Kidney (tissue), 14 donors: Measurements from ENCODE around the gene MDFIC2. TPM values are rescaled to one million over a fixed set of nuclear protein-coding genes. Genes with fewer than 3 reads are reported as not detected.
A peak's percentile ranks its signal among the peaks of the same experiment; 100 is the strongest.
"Not testable (repeated sequence)": the region's sequence is repeated elsewhere in the genome, so short reads cannot be mapped to it uniquely, and the experiment has no call there.

ENCODE experiments used
- DNase-seq, 5 donors: peaks; one replicate each; pipeline ENCODE4 v3.0.0-alpha.2; 2013 to 2020
- FAIRE-seq: peaks from 2 replicates; lab custom pipeline; 2012; peaks lifted over from hg19 to GRCh38; lab: Jason Lieb, UNC
- H3K27ac ChIP-seq, 2 donors: one replicate each; pipeline ENCODE4 v1.7.0; 2013; ENCODE audit warnings: low read depth in 2 of 2, low read length in 2 of 2, inconsistent platforms in 1 of 2
- H3K27me3 ChIP-seq: one replicate; pipeline ENCODE4 v1.7.1; 2013; ENCODE audit warnings: low read length, inconsistent platforms; ENCODE audit not compliant: control insufficient read depth, insufficient read depth
- H3K36me3 ChIP-seq, 3 donors: one replicate each; pipeline versions ENCODE4 v1.7.0 to v1.7.1; 2013; ENCODE audit warnings: low read length in 3 of 3, control low read depth in 1 of 3, inconsistent platforms in 1 of 3; ENCODE audit not compliant: insufficient read depth in 3 of 3, control insufficient read depth in 2 of 3
- H3K4me1 ChIP-seq, 3 donors: one replicate each; pipeline versions ENCODE4 v1.7.0 to v1.7.1; 2013; ENCODE audit warnings: low read length in 3 of 3, inconsistent platforms in 1 of 3, low read depth in 1 of 3; ENCODE audit not compliant: control insufficient read depth in 2 of 3, insufficient read depth in 2 of 3
- H3K4me3 ChIP-seq, 3 donors: one replicate each; pipeline versions ENCODE4 v1.7.0 to v1.8.1; 2013; ENCODE audit warnings: low read length in 3 of 3, control low read depth in 1 of 3, inconsistent platforms in 1 of 3
- H3K9ac ChIP-seq, 3 donors: one replicate each; pipeline versions ENCODE4 v1.7.0 to v1.7.1; 2013; ENCODE audit warnings: low read length in 3 of 3, control low read depth in 1 of 3, inconsistent platforms in 1 of 3
- H3K9me3 ChIP-seq, 3 donors: one replicate each; pipeline versions ENCODE4 v1.7.0 to v1.7.1; 2013; ENCODE audit warnings: low read length in 3 of 3, control low read depth in 1 of 3, inconsistent platforms in 1 of 3; ENCODE audit not compliant: control insufficient read depth in 2 of 3, insufficient read depth in 1 of 3
- CTCF ChIP-seq: IDR thresholded peaks from 3 replicates; pipeline ENCODE4 v1.5.1; 2012; ENCODE audit warnings: mild to moderate bottlenecking, moderate library complexity, borderline replicate concordance; ENCODE audit not compliant: insufficient read depth; ENCODE audit errors: extremely low read depth
- intact Hi-C: fragments of 100-400 bp; cut with DNase I; formaldehyde crosslinking; loops from one replicate; pipeline ENCODE4 v1.11.1; 2022
- polyA plus RNA-seq: library from polyadenylated mRNA; stranded (reverse); fragments of 350-450 nt; fragmentation: Illumina TruSeq; extraction: RNeasy Lipid Tissue Mini Kit (QIAGEN cat#74804); gene quantifications from one replicate; pipeline ENCODE4 v1.2.3, GENCODE V29; 2014; ENCODE audit warnings: low read depth, low replicate concordance; ENCODE audit not compliant: insufficient read depth
- total RNA-seq: library from RNA; stranded (reverse); fragmentation: NEBNext Ultra II Directional; extraction: Animal tissue kit (Norgen Biotek cat#: 25700); gene quantifications from one replicate; pipeline ENCODE4 v1.2.1, GENCODE V29; 2021
- donor health status: control.
- donor health status: control.
- donor health status: control.
- donor health status: control.
- donor health status: control.
- donor health status: DM: yes; HTN: yes; CAD: no.
- donor health status: Normal renal cell carcinoma (clear cell type).

Gene MDFIC2
- total and polyA plus RNA-seq, 2 donors from 2014 or later: not detected

- TF ChIP-seq CTCF: no peak
- Histone ChIP-seq H3K9me3 (no peaks in the 10 kb centered on the region), H3K4me3 (no peak overlapping the region), H3K27ac (no peak overlapping the region), H3K9ac (no peak overlapping the region), H3K27me3 (no peaks in the 10 kb centered on the region), H3K36me3 (no peaks in the 10 kb centered on the region), H3K4me1 (no peaks in the 10 kb centered on the region)
- DNase-seq: peak in 3 of 5 donors; percentile 11 to 47 (median 11)
- FAIRE-seq: no peak
- intact Hi-C loops: no loop called here
Measured at GRCh38 chr3:70308760-70309159, 3.7 kb downstream of the MDFIC2 start.

DNA sequence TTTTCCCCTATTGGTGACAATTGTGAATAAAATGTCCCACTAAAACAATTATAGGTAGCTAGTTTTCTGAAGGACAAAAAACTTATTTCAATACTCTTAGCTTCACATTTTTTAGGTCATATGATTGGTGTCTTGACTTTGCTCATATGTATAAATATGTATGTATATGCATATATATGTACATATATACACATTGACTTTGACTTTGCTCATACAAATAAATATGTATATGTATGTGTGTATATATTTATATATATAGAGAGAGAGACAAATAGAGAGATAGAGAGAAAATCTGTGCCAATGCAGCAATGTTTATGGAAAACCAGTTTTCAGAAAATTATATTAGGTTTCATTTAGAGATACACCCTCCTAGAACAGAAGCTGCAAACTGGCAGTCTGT is 5.7 kb downstream of the MDFIC2 start:
- DNase-seq (no peak), FAIRE-seq (no peak)
- intact Hi-C loops: no loop called here
- Histone ChIP-seq H3K9ac (no peak overlapping the region), H3K27ac (no peak overlapping the region), H3K36me3 (no peaks in the 10 kb centered on the region), H3K4me1 (no peaks in the 10 kb centered on the region), H3K4me3 (no peak overlapping the region), H3K27me3 (no peaks in the 10 kb centered on the region), H3K9me3 (no peaks in the 10 kb centered on the region)
- TF ChIP-seq CTCF: no peak

DNA sequence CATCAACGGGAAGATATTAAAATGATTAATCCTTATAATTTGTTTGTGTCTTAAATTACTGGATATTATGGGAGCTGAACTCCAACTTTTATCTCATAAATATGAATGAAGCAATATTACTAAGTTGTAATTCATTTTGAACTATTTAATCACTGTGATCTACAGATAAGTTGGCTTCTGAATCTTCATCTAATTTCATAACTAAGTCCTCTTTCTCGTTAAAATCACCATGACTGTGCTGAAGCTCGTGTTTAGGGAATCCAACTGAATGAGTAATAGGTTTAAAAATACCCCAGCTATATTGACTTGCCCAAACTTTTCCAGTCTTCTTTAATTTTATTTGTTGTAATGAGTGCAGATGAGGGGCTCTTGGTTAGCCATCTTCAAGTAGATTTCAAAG is 14.1 kb downstream of the MDFIC2 start:
- no peaks in the 10 kb centered on the region for H3K9me3 ChIP-seq
- H3K36me3 ChIP-seq: no peaks in the 10 kb centered on the region
- peak in 1 of 5 donors; percentile 13 for DNase-seq
- H3K27ac ChIP-seq: no peak overlapping the region
- no peak overlapping the region for H3K9ac ChIP-seq
- TF ChIP-seq CTCF: no peak
- H3K4me1 ChIP-seq: no peaks in the 10 kb centered on the region
- peak; percentile 61 for FAIRE-seq
- no peak overlapping the region for H3K4me3 ChIP-seq
- intact Hi-C loops: no loop called here
- no peaks in the 10 kb centered on the region for H3K27me3 ChIP-seq

DNA sequence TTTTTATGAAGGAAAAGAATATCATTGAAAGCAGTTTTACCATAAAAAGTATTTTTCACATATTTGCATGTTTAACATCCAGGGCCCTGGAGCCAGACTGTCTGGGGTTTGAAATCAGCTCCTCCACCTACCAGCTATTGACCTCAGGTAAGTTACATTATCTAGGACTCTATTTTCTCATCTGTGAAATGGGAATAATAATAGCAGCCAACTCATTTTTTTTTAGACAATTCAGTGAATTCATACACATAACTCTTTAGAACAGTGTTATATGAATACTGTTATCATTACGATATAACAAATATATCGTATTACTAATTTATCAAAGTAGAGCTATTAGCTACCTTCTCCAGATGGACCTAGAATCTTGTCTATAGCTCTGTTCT is 21.3 kb downstream of the MDFIC2 start:
- Histone ChIP-seq H3K9ac (no peak overlapping the region), H3K27ac (no peak overlapping the region), H3K36me3 (no peaks in the 10 kb centered on the region), H3K27me3 (no peaks in the 10 kb centered on the region), H3K4me3 (no peak overlapping the region), H3K9me3 (no peaks in the 10 kb centered on the region), H3K4me1 (no peaks in the 10 kb centered on the region)
- TF ChIP-seq CTCF: no peak
- FAIRE-seq (no peak), DNase-seq (no peak)
- intact Hi-C loops: no loop called here

DNA sequence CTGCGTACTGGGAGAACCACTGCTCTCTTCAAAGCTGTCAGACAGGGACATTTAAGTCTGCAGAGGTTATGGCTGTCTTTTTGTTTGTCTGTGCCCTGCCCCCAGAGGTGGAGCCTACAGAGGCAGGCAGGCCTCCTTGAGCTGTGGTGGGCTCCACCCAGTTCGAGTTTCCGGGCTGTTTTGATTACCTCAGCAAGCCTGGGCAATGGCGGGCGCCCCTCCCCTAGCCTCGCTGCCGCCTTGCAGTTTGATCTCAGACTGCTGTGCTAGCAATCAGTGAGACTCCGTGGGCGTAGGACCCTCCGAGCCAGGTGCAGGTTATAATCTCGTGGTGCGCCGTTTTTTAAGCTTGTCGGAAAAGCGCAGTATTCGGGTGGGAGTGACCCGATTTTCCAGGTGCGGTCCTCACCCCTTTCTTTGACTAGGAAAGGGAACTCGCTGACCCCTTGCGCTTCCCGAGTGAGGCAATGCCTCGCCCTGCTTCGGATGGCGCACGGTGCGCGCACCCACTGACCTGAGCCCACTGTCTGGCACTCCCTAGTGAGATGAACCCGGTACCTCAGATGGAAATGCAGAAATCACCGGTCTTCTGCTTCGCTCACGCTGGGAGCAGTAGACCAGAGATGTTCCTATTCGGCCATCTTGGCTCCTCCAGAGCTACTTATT is 21.9 kb downstream of the MDFIC2 start:
- H3K4me3 ChIP-seq, H3K4me1 ChIP-seq, H3K27me3 ChIP-seq, H3K27ac ChIP-seq, H3K36me3 ChIP-seq, H3K9ac ChIP-seq, DNase-seq, intact Hi-C loops, FAIRE-seq, H3K9me3 ChIP-seq: not testable (repeated sequence)
